OCI-LY3 (cell line): ENCODE measurements around the gene CIZ1.

Source experiments
- EZH2phosphoT487 ChIP-seq: fragments of 200-600 bp; shearing (Covaris generic); IDR thresholded peaks from 2 replicates; pipeline ENCODE4 v1.6.1; 2018; ENCODE audit warnings: antibody characterized with exemption, mixed run types, low read depth
- TF ChIP-seq, protein P1 (sequence below): fragments of 200-600, 300-600 bp; sonication (generic); IDR thresholded peaks from 2 replicates; pipeline ENCODE4 v1.5.1; 2014; ENCODE audit warnings: antibody characterized with exemption, low read length, low read depth

- TF ChIP-seq, protein P1, sequence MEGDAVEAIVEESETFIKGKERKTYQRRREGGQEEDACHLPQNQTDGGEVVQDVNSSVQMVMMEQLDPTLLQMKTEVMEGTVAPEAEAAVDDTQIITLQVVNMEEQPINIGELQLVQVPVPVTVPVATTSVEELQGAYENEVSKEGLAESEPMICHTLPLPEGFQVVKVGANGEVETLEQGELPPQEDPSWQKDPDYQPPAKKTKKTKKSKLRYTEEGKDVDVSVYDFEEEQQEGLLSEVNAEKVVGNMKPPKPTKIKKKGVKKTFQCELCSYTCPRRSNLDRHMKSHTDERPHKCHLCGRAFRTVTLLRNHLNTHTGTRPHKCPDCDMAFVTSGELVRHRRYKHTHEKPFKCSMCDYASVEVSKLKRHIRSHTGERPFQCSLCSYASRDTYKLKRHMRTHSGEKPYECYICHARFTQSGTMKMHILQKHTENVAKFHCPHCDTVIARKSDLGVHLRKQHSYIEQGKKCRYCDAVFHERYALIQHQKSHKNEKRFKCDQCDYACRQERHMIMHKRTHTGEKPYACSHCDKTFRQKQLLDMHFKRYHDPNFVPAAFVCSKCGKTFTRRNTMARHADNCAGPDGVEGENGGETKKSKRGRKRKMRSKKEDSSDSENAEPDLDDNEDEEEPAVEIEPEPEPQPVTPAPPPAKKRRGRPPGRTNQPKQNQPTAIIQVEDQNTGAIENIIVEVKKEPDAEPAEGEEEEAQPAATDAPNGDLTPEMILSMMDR = no peak
- TF ChIP-seq EZH2phosphoT487 = no peak
These were observed 12.5 kb downstream of the CIZ1 start for GRCh38 chr9:128178806-128179431.
